GM18508 (cell line): ENCODE measurements around the gene YWHAB.

Experiments used
- ATAC-seq: cut with Tn5 transposase; IDR thresholded peaks from one replicate; pipeline ENCODE4 v1.9.1; 2021; ENCODE audit warnings: moderate number of reproducible peaks; ENCODE audit not compliant: insufficient read depth, unreplicated experiment

The YWHAB gene

DNA sequence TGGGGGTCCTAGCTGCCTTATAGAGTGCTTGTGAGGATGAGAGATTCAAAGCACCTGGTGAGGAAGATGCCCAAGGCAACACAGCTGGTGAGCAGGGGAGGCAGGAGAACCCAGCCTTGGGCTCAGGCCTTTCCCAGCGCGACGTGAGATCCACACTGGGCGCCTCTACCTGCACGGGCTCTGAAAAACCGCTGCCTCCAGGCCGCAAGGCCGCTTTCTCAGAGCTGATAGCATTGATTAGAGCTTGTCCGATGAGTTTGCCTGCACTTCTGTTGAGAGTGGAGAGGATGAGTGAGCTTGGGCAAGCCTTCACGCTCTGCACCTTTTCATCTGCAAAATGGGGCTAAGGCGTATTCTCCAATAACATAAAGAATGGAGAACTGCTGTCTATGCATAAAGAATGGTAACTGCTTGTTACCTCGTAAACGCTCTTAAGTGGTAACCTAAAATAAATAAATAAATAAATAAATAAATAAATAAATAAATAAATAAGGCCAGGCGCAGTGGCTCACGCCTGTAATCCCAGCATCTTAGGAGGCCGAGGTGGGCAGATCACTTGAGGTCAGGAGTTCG, 25.3 kb downstream of the YWHAB start:
- ATAC-seq = no peak

DNA sequence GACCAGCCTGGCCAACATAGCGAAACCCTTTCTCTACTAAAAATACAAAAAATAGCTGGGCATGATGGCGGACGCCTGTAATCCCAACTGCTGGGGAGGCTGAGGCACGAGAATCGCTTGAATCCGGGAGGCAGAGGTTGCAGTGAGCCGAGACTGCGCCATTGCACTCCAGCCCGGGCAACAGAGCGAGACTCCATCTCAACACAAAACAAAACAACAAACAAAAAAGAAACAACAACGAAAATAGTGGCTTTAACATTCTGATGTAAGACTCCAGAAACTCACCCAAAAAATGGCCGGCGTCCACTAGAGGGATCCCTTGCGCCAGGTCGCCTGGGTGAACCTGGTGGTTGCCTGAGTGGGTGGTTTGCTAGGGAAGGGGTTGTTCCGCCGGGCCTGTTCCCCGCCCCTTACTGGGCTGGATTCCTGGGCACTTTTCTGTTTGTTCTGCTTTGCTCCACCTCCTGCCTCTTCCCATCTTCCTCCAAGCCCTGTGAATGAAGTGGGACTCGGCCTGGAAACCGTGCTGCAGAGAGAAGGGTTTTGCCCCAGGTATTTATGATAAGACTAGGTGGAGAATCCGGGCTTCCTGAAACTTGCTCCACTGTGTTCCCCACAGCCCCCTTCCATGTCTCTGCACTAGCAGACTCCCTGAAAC, 25.9 kb downstream of the YWHAB start:
- ATAC-seq = no peak

DNA sequence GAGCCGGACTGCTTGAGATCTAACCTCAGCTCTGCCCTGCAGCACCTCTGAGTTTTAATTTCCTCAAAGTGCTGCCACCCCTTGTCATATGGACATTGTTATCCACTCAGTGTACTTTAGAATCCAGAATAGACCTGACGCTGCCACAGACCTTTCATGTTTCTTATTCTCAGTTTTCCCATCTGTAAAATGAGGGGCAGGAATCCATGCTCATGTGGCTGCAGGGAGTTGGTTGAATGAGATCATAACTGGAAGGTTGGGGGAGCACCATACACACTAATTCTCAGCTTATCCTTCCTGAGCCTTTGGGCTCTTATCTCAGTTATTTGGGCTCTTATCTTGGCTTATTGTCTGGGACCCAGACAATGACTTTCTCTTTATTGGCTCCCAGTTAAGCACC, 26.7 kb downstream of the YWHAB start:
- no peak for ATAC-seq

DNA sequence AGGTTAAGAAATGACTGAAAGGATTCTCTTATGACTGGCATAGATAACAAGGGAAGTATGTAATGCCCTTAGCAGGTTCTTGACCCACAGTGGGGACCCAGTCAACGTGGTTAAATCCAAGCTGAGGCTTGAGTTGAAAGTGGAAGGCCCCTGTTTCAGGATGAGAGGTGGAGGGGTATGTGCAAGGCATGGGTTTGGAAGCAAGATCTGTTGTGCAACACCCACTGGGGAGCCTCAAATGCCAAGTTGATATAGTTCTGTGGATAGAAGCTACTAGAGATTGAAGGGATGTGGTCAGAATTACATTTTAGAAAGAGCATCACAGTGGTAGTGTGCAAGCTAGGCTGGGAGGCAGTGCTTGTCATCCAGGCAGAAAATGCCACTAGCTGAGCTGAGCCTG, 29.4 kb downstream of the YWHAB start:
- ATAC-seq = no peak

DNA sequence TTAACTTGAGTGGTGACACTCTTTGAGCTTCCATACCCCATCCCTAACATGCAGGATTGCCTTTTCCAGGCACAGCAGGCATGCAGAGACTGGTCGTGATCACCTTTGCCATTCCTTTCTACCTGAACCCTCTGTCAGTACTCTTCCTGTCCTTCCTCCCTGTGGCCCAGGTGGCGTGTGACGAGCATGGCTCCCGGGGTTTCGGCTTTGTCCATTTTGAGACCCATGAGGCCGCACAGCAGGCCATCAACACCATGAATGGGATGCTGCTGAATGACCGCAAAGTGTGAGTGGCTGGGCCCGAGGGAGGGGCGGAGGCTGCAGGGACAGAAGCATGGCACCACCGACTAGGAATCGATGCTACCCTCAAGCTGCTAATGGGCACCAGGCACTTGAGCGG, 31.1 kb downstream of the YWHAB start:
- ATAC-seq = no peak

DNA sequence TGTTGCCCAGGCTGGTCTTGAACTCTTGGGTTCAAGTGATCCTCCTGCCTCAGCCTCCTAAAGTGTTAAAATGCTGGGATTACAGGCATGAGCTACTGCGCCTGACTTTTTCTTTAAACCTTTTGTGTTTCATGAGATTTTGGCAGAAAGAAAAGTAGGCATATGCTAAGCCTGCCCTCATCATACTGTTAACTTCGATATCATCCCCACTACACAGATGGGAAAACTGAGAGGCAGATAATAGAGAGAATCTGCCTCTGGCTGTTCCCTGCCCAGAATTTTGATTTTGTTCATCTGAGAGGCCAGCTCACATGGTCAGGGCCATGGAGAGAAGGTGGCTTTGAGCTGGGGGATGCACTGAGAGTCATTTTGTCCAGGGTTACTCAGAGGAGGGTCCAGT, 31.9 kb downstream of the YWHAB start:
- no peak for ATAC-seq

DNA sequence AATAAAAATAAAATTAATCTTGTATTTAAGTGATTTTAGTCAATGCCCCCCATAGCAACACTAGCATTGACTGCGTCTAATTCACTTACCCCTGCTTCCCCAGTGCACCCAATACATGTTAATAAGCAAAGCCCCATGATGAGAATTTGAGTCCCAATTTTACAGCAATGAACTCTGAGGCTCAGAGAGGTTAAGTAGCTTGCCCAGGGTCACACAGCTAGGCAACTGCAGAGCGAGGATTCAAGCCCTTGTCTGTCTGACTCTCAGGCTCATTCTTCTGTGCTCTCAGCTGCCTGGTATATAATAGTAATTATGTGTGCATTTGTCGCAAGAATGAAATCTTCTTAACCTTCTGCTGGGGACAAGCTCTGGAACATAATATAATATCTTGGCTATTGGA, 32.8 kb downstream of the YWHAB start:
- no peak for ATAC-seq

DNA sequence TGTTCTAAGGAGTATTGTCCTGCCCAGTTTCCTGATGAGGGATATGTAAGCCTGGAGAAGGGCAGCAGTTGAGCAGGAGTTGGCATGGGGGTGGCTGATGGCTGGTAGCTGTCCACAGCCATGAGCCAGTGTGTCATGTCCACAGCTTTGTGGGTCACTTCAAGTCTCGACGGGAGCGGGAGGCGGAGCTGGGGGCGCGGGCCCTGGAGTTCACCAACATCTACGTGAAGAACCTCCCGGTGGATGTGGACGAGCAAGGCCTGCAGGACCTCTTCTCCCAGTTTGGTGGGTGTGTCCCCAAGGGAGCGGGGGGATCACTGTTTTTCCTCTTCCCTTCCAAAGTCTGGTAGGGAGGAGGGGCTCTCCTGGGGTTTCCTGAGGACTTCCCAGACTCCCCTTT, 33.3 kb downstream of the YWHAB start:
- no peak for ATAC-seq

DNA sequence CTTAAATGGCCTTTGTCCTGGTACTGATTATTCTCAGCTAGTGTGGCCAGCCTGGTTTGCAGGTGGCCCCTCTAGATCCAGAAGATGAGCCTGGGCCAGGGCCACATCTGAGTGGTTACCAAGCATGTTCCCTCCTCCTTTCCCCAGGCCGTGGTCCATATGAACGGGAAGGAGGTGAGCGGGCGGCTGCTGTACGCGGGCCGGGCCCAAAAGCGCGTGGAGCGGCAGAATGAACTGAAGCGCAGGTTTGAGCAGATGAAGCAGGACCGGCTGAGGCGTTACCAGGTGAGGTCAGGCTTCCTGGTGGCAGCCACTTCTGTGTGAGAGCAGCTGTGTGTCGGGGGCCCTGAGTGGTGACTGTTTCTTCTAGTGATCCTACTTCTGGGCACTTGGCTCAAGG, 35.9 kb downstream of the YWHAB start:
- ATAC-seq = no peak

DNA sequence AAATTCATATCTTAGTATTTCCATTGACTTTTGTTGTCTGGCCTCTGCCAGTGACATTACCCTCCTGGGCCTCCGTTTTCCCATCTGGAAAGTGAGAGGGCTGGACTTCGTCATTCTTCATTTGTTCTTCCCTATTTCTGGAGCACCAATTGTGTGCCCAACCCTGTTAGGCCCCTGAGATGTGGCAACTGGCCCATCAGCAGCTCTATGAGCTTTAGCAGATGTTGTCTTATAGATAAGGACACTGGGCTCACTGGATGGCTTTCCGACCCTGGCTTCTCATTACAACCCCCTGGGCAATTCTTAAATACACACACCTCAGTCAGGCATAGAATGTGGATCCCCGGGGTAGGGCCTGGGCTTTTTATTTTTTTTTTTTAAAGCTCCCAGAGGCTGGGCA, 39.0 kb downstream of the YWHAB start:
- ATAC-seq = no peak

DNA sequence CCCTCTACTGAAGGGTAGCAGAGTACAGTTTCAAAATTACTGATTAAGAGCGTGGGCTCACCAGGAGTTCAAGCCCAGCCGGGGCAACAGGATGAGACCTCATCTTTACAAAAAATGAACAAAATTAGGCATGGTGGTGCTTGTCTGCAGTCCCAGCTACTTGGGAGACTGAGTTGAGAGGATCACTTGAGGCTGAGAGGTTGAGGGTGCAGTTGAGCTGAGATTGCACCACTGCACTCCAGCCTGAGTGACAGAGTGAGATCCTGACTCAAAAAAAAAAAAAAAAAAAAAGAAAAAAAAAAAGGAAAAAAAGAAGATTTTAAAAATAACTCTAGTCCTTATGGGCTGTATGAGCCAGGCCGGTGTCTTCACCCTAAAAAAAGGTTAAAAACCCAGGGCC, 43.1 kb downstream of the YWHAB start:
- ATAC-seq = no peak

DNA sequence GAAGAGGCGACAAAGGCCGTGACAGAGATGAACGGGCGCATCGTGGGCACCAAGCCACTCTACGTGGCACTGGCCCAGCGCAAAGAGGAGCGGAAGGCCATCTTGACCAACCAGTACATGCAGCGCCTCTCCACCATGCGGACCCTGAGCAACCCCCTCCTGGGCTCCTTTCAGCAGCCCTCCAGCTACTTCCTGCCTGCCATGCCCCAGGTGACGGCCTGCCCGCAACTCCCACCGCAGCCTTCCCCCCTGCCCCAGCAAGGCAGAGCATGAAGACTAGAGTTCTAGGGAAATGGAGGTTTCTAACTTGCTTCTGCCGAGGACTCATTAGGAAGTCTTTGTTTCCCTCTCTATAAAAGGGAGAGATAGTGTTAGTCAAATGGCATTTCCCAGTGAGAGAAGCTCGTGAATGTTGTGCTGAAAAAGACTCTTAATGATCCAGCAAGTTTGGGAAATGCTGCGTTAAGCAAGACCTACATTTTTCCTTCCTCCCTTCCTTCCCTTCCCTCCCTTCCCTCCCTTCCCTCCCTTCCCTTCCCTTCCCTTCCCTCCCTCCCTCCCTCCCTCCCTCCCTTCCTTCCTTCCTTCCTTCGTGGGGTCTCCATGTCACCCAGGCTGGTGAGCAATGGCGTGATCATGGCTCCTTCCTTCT, 45.1 kb downstream of the YWHAB start:
- no peak for ATAC-seq

DNA sequence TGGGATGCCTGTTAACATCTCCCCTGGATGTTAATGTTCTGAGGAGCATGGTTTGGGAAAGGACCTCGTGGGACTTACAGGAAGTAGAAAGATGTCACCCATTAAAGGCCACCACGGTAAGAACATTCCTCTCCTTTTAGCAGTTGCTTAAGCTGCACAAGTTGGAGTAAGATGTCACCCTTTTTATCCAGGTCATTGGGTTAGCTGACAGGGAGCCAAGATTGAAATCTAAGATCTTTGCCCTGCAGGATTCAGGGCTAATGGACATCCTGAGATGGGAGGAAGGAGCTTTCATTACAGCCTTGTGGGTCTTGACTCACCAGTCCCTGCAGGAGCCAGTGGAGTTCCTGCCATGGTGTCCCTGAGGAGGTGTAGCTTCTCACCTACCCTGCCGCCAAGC, 46.4 kb downstream of the YWHAB start:
- no peak for ATAC-seq

DNA sequence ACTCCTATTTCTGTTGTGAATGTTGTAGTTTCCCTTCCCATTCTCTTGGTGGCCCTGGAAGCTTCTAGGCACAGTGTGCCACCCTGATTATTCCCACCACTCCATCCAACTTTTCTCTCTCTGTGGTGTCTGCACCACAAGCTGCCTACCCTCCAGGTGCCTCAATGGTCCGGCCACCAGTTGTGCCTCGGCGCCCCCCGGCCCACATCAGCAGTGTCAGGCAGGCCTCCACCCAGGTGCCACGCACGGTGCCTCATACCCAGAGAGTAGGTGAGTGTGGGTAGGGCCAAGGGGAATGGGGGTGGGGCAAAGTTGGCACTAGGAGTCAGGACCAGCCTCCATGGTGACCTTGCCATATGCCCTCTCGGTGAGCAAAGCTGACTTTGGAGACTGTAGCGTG, 47.4 kb downstream of the YWHAB start:
- ATAC-seq = no peak

DNA sequence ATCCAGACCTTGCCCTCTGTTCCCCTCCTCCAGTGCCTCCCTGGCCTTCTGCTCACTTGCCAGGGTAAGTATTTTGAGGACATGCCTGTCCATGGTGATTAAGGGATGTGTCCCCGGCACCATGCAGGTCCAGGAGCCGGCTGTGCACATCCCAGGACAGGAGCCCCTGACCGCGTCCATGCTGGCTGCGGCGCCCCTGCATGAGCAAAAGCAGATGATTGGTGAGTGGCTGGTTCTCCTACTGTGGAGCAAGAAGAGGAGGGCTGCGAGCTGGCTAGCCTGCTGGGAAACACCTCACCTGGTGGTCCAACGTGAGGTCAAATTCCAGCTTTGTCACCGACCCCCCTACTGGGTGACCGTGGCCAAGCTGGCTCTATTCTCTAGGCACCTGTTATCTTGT, 51.0 kb downstream of the YWHAB start:
- ATAC-seq = no peak

DNA sequence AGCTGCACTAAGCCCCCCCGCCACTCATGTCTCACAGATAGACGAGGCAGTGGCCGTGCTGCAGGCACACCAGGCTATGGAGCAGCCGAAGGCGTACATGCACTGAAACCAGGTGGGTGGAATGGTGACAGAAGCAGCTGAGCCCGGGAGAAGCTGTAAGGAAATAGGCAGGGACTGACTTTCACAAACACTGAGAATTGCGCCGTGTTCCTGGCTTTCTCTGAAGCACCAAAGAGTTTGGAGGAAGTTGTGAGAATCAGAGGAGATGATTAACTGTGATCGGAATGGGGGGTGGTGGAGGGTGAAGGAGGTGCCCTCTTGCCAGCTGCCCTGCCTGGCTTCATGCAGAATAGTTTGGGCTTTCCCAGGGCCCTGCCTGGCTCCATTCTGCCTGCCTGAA, 53.1 kb downstream of the YWHAB start:
- ATAC-seq = no peak

DNA sequence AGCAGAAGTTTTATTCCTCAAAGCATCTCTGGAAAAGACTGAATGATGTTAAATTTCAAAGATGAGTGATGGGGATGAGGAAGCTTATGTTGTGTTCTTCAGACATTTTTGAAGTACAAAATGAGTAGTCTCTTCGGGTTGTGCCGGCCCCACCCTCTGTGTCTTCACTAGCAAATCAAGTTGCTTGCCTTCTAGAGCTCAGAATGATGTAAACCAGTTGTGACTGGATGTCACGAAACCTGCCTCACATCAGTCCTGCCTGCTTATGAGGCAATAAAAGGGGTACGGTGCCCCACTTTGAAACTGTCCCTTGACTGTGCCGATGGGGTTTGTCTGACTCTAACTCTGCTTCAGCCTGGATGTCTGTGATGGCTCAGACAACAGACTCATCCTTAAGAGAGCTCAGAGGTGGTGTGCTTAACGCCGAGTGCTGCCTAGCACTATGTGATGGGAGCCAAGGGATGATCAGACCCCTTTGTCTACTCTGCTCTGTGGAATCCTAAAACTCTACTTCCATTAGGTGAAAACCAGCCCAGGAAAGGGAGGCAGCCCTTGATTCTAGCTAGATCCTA, 55.7 kb downstream of the YWHAB start:
- no peak for ATAC-seq

DNA sequence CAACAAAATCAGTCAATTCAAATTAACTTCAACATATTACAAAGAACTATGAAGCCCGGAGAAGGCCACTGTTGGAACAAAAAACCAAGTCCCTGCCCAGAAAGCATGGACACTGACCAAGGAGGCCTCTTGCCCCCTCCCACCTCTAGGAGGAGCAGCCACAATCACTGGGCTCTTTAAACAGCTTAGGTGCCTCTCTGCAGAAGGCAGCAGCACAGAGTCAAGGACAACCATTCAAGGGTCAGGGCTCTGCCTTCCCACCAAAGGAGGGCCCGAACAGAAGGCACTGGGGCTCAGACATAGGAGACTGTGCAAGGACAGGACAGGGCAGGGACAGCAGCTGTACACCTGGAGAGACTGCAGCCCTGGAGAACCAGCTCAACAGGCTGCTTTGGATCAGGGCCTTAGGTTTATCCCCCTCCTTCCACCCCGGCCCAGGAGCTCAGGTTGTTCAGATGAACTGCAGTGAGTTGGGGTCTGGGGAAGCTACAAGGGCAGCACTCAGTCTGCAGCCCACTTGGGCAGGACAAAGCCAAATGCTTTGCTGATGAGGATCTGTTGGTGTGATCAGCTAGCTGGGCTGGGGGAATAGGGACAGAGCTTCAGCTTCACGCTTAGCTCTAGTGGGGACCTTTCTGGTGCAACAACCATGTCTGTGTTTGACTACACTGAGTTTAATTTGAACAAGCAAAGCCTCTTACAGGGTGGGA, 56.9 kb downstream of the YWHAB start:
- ATAC-seq = no peak

DNA sequence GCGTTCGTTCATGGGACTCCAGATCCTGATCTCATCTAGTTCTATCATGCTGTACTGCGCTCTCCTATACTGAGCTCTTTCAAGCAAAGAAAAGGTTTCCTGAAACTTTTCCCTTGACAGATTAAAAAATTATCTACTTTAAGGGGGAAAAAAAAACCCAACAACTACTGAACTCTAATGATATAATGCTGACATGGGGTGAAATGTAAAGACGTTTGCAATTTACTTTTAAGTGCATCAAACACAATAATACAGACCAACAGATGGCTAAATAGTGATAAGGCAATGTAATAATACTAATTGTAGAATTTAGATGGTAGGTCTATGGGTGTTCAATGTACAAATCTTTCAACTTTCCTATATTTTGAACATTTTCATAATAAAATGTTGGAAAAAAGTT, 58.3 kb downstream of the YWHAB start:
- no peak for ATAC-seq

DNA sequence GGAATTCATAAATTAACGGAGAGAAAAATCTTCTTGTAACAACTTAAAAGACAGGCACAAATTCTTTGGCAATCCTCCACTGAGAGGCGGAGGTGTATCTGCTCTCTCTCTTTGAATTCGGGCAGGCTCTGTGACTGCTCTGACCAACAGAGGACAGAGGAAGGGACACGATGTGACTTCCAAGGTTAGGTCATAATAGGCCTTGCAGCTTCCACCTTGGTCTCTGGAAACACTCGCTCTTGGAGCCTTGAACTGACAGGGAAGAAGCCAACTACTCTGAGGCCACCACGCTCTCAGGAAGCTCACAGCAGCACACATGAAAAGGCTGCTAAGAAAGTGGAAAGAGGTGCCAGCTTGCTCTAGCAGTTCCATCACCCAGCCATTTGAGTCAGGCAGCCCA, 59.8 kb downstream of the YWHAB start:
- ATAC-seq = no peak

DNA sequence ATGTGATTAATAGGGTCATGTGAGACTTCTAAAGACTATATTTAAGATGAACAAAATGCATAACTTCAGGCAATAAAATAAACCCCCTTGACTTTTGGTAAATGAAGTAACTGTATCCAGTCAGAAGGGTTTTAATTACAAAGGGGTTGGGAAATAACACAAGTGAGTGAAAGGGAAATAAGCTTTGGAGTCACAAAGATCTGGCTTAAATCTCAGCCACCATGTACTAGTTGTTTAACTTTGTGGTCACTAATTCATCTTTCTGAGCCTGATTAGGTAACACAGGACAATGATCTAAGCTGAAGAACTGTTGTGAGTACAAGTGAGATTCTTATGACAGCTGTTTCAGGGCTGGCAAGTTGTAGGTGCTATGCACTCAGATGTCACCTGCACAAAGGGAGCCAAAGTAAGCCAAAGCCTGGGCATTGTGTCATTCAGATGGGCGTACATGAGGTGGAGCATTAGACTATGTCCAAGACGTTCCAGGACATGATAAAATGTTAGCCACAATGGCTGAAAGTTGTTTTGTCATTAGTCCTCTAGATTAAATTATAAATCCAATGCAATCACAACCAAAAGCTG, 60.9 kb downstream of the YWHAB start:
- no peak for ATAC-seq
